Measurements from ENCODE around the gene HSPA9.

HSPA9 gene

GRCh38 chr5:138506370-138507306, 68.6 kb downstream of the HSPA9 start:
- TF ChIP-seq CEBPB (IDR thresholded peaks at IDR 0.05) (no peak), RAD21 (IDR thresholded peaks at IDR 0.05; ENCODE audit: low read depth) (no peak), MAX (IDR thresholded peaks at IDR 0.05) (no peak), TCF12 (IDR thresholded peaks at IDR 0.05; ENCODE audit: low read depth) (no peak)

GRCh38 chr5:138504799-138505198, 70.4 kb downstream of the HSPA9 start:
- TF ChIP-seq TEAD4 (IDR thresholded peaks at IDR 0.05) (peak; percentile 48; the same call in 1 of the 2 replicates), REST (IDR thresholded peaks at IDR 0.05; ENCODE audit: low read depth) (no peak), NFIC (IDR thresholded peaks at IDR 0.05) (peak; percentile 85)

Data from Ishikawa (cell line).